Immature natural killer cell (primary cell): ENCODE results near the gene NONO. TPM values are rescaled to one million over a fixed set of nuclear protein-coding genes. Genes with fewer than 3 reads are reported as not detected.
"Not testable (repeated sequence)": the region's sequence is repeated elsewhere in the genome, so short reads cannot be mapped to it uniquely, and the experiment has no call there.

Experiments used
- DNase-seq, 3 donors: peaks; one replicate each; pipeline ENCODE4 v3.0.0; 2022; ENCODE audit warnings: mixed read lengths in 1 of 3
- H3K27ac Mint-ChIP-seq, 6 donors: one replicate each; pipeline ENCODE4 v1.8.0; 2020; ENCODE audit warnings: mixed read lengths in 6 of 6, mild to moderate bottlenecking in 5 of 6, inconsistent platforms in 4 of 6, moderate library complexity in 3 of 6
- H3K27me3 Mint-ChIP-seq, 3 donors: one replicate each; pipeline ENCODE4 v1.8.0; 2020 to 2021; ENCODE audit warnings: low read depth in 3 of 3, mild to moderate bottlenecking in 3 of 3, mixed read lengths in 3 of 3, moderate library complexity in 3 of 3, inconsistent platforms in 1 of 3
- H3K36me3 Mint-ChIP-seq, 3 donors: one replicate each; pipeline ENCODE4 v1.8.0; 2020; ENCODE audit warnings: mixed read lengths in 3 of 3, inconsistent platforms in 2 of 3, mild to moderate bottlenecking in 2 of 3
- H3K4me1 Mint-ChIP-seq, 2 donors: one replicate each; pipeline ENCODE4 v1.8.0; 2020; ENCODE audit warnings: inconsistent platforms in 2 of 2, mild to moderate bottlenecking in 2 of 2, mixed read lengths in 2 of 2, moderate library complexity in 1 of 2
- H3K4me3 Mint-ChIP-seq, 5 donors: one replicate each; pipeline ENCODE4 v1.8.0; 2020; ENCODE audit warnings: mild to moderate bottlenecking in 5 of 5, mixed read lengths in 5 of 5, inconsistent platforms in 3 of 5, moderate library complexity in 3 of 5
- H3K9me3 Mint-ChIP-seq, 6 donors: one replicate each; pipeline ENCODE4 v1.8.0; 2020; ENCODE audit warnings: mild to moderate bottlenecking in 6 of 6, mixed read lengths in 6 of 6, inconsistent platforms in 4 of 6, moderate library complexity in 3 of 6
- polyA plus RNA-seq, 3 donors: library from polyadenylated mRNA; unstranded; fragments of 300-500 nt; fragmentation: Illumina TruSeq; gene quantifications; one replicate each; pipeline ENCODE4 v1.2.3, GENCODE V29; 2021

Gene NONO
- polyA plus RNA-seq, 3 donors from 2014 or later, result 150 to 230 (median 188) TPM

DNA sequence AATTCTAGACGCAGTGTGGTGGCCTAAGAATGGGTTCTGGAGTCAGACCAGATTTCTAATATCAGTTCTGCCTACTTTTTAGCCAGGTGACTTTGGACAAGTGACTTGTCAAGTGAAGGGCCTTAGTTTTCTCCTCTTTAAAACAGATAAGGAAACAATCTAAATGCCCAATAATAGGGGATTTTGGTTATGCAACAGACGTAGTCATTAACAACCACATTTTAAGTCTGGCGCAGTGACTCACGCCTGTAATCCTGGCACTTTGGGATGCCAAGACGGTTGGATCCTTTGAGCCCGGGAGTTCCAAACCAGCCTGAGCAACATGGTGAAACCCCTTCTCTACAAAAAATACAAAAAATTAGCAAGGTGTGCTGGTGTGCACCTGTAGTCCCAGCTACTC, 27.4 kb upstream of the NONO start:
- peak overlapping the region in 3 of 5 donors; percentile 89 to 93 (median 91) for H3K4me3 Mint-ChIP-seq
- peaks cover 16 to 19% of the 10 kb centered on the region in 2 donors for H3K4me1 Mint-ChIP-seq
- peak overlapping the region in 5 of 6 donors; percentile 65 to 95 (median 92) for H3K27ac Mint-ChIP-seq
- H3K27me3 Mint-ChIP-seq, result peaks cover 6 to 16% (median 15%) of the 10 kb centered on the region in 3 donors
- H3K9me3 Mint-ChIP-seq, result no peaks in the 10 kb centered on the region
- no peak for DNase-seq
- no peaks in the 10 kb centered on the region for H3K36me3 Mint-ChIP-seq

DNA sequence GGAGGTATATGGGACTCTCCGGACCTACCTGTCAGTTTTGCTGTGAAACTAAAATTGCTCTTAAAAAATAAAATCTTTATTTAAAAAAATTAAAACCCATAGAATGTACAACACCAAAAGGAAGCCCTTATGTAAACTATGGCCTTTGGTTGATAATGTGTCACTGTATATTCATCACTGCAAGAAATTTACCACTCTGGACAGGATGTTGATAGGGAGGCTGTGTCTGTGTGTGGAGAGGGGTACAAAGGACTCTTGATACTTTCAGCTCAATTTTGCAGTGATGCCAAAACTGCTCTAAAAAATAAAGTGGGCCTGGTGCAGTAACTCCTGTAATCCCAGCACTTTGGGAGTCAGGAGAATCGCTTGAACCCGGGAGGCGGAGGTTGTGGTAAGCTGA, 26.6 kb upstream of the NONO start:
- Mint-ChIP-seq H3K9me3 (no peaks in the 10 kb centered on the region), H3K27ac (no peak overlapping the region), H3K36me3 (no peaks in the 10 kb centered on the region), H3K4me3 (no peak overlapping the region), H3K27me3 (peaks cover 6 to 16% (median 15%) of the 10 kb centered on the region in 3 donors), H3K4me1 (peaks cover 14 to 19% of the 10 kb centered on the region in 2 donors)
- no peak for DNase-seq

- H3K27ac Mint-ChIP-seq, H3K27me3 Mint-ChIP-seq, DNase-seq, H3K4me1 Mint-ChIP-seq, H3K4me3 Mint-ChIP-seq, H3K9me3 Mint-ChIP-seq: not testable (repeated sequence)
- H3K36me3 Mint-ChIP-seq, result peaks cover 0 to 10% (median 0%) of the 10 kb centered on the region in 3 donors
Observed at GRCh38 chrX:71268624-71269023, 14.8 kb upstream of the NONO start.

GRCh38 chrX:71269801-71270395, 13.5 kb upstream of the NONO start:
- peaks cover 0 to 1% (median 0%) of the 10 kb centered on the region in 6 donors for H3K9me3 Mint-ChIP-seq
- peaks cover 0 to 10% (median 0%) of the 10 kb centered on the region in 3 donors for H3K36me3 Mint-ChIP-seq
- H3K4me3 Mint-ChIP-seq, result no peak overlapping the region
- no peak overlapping the region for H3K27ac Mint-ChIP-seq
- H3K27me3 Mint-ChIP-seq, result no peaks in the 10 kb centered on the region
- no peak for DNase-seq
- H3K4me1 Mint-ChIP-seq, result no peaks in the 10 kb centered on the region

GRCh38 chrX:71272313-71272712, 11.1 kb upstream of the NONO start:
- not testable (repeated sequence) for DNase-seq, H3K36me3 Mint-ChIP-seq, H3K27me3 Mint-ChIP-seq, H3K4me3 Mint-ChIP-seq, H3K4me1 Mint-ChIP-seq, H3K9me3 Mint-ChIP-seq
- peak overlapping the region in 1 of 6 donors; percentile 78 for H3K27ac Mint-ChIP-seq

GRCh38 chrX:71281300-71281699, 2.1 kb upstream of the NONO start:
- peak overlapping the region in 1 of 5 donors; percentile 18 for H3K4me3 Mint-ChIP-seq
- not testable (repeated sequence) for H3K9me3 Mint-ChIP-seq, DNase-seq, H3K36me3 Mint-ChIP-seq, H3K27ac Mint-ChIP-seq
- peaks cover 7 to 20% (median 10%) of the 10 kb centered on the region in 3 donors for H3K27me3 Mint-ChIP-seq
- H3K4me1 Mint-ChIP-seq, result peaks cover 26 to 28% of the 10 kb centered on the region in 2 donors

DNA sequence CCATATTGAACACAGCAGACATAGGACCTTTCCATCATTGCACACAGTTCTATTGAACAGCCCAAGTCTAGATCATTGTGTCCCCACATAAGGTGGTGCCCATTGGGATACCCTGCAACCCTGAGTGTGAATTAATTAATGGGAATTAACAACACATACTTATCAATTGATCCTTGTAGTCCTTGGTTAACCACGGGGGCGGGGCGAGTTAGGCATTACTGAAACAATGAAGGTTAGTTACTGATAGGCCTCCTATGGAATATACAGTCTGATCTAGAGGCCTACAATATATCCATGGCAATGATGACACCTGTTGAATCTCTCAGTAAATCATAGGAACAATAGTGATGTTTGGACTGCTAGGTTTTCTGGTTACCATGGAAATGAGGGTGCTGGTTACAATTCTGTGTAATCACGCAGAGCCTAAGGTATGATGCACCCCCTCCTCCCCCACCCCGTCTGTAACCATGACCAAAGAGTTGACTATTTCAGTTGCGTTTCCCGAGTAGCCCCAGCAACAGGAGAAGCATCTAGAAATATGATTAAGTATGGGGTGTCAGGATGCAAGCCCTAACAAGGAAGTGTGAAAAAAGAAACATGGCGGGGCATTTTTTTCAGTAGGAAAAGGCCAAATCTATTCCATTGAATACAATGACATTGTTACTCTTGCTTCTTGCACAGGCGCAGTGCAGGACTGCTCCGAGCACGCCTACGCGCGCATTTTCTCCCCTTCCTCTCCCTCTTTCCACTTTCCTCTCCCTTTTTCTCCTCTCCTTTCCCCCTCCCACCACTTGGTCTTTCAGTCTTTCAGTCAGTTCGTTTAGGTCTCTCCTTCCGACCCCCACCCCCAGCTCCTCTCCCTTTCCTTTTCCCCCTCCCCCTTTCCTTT, 677 bp upstream of the NONO start:
- peak overlapping the region; percentile 97 to 98 (median 98) for H3K4me3 Mint-ChIP-seq
- H3K4me1 Mint-ChIP-seq, result peaks cover 31 to 36% of the 10 kb centered on the region in 2 donors
- no peaks in the 10 kb centered on the region for H3K9me3 Mint-ChIP-seq
- H3K27me3 Mint-ChIP-seq, result peaks cover 7 to 18% (median 10%) of the 10 kb centered on the region in 3 donors
- H3K27ac Mint-ChIP-seq, result peak overlapping the region; percentile 96 to 99 (median 98)
- DNase-seq, result no peak
- H3K36me3 Mint-ChIP-seq, result no peaks in the 10 kb centered on the region

DNA sequence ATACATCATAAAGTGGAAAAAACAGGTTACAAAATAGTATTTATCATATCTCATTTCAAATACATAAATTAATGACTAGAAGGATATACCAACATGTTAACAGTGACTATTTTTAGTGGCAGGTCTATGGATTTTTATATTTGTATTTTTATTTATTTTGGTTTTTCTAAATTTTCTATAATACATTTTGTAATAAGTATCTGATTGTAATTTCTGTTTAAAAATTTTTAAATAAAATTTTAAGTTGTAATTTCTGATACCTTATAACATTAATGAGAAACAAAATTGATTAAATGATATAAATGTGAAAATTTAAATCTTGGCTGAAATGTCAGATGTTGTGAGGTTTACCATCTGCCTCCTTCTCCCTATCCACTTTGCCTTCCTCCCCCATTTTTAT, 2.5 kb downstream of the NONO start:
- Mint-ChIP-seq H3K9me3 (no peaks in the 10 kb centered on the region), H3K27me3 (peaks cover 7 to 15% (median 10%) of the 10 kb centered on the region in 3 donors), H3K27ac (peak overlapping the region in 3 of 6 donors; percentile 21 to 76 (median 61))

GRCh38 chrX:71291381-71291780, 7.9 kb downstream of the NONO start:
- DNase-seq, result no peak
- Mint-ChIP-seq H3K36me3 (peaks cover 0 to 16% (median 16%) of the 10 kb centered on the region in 3 donors), H3K9me3 (no peaks in the 10 kb centered on the region), H3K4me3 (no peak overlapping the region), H3K27ac (peak overlapping the region in 1 of 6 donors; percentile 32), H3K27me3 (peaks cover 0 to 3% (median 0%) of the 10 kb centered on the region in 3 donors), H3K4me1 (peaks cover 13 to 22% of the 10 kb centered on the region in 2 donors)

More for the DNA sequence above, 2.5 kb downstream of the NONO start:
- peaks cover 39 to 44% of the 10 kb centered on the region in 2 donors for H3K4me1 Mint-ChIP-seq
- H3K4me3 Mint-ChIP-seq, result peak overlapping the region; percentile 33 to 98 (median 98)
- DNase-seq, result no peak
- peaks cover 0 to 2% (median 1%) of the 10 kb centered on the region in 3 donors for H3K36me3 Mint-ChIP-seq

GRCh38 chrX:71292669-71293365, 9.4 kb downstream of the NONO start:
- DNase-seq, result no peak
- H3K4me1 Mint-ChIP-seq, result peaks cover 8 to 15% of the 10 kb centered on the region in 2 donors
- peaks cover 0 to 25% (median 21%) of the 10 kb centered on the region in 3 donors for H3K36me3 Mint-ChIP-seq
- no peak overlapping the region for H3K4me3 Mint-ChIP-seq
- H3K27me3 Mint-ChIP-seq, result peaks cover 0 to 3% (median 2%) of the 10 kb centered on the region in 3 donors
- H3K9me3 Mint-ChIP-seq, result no peaks in the 10 kb centered on the region
- no peak overlapping the region for H3K27ac Mint-ChIP-seq

DNA sequence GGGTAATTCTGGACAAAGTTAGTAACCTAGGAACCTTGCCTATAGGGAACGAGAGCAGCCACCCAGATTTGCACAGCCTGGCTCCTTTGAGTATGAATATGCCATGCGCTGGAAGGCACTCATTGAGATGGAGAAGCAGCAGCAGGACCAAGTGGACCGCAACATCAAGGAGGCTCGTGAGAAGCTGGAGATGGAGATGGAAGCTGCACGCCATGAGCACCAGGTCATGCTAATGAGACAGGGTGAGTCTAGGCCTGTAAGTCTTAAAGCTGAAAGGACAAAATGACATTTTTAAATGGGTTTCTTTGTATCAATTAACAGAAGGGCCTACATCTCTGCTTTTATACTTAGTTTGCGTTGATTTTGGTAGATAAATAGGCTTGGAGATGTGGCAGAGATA, 13.4 kb downstream of the NONO start:
- DNase-seq, result no peak
- H3K36me3 Mint-ChIP-seq, result peaks cover 0 to 24% (median 18%) of the 10 kb centered on the region in 3 donors
- H3K27me3 Mint-ChIP-seq, result peaks cover 0 to 3% (median 2%) of the 10 kb centered on the region in 3 donors
- H3K4me1 Mint-ChIP-seq, result no peaks in the 10 kb centered on the region
- no peaks in the 10 kb centered on the region for H3K9me3 Mint-ChIP-seq
- no peak overlapping the region for H3K27ac Mint-ChIP-seq
- H3K4me3 Mint-ChIP-seq, result no peak overlapping the region

DNA sequence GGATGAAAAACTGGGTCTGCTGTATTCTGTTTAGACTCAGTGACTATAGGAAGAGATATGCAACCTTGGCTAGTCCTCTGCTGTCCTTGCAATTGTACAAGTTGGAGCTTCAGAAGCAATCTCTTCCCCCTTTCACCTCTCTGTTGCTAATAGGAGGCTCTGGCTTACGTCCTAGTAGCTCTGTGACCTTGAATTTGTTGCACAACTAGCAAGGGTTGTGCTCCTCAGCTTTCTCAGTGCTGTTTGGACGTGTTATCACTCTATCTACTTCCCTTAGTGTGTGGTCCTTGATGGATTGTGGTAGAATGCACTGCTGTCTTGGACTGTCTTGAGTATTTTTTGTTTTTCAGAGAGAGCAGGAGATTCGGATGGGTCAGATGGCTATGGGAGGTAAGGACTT, 14.7 kb downstream of the NONO start:
- H3K27ac Mint-ChIP-seq, result peak overlapping the region in 1 of 6 donors; percentile 0
- no peak overlapping the region for H3K4me3 Mint-ChIP-seq
- H3K27me3 Mint-ChIP-seq, result peaks cover 0 to 3% (median 2%) of the 10 kb centered on the region in 3 donors
- no peaks in the 10 kb centered on the region for H3K4me1 Mint-ChIP-seq
- no peak for DNase-seq
- no peaks in the 10 kb centered on the region for H3K9me3 Mint-ChIP-seq
- H3K36me3 Mint-ChIP-seq, result peaks cover 0 to 24% (median 15%) of the 10 kb centered on the region in 3 donors

- not testable (repeated sequence) for H3K4me1 Mint-ChIP-seq, H3K9me3 Mint-ChIP-seq, H3K4me3 Mint-ChIP-seq, DNase-seq, H3K27ac Mint-ChIP-seq, H3K27me3 Mint-ChIP-seq
- H3K36me3 Mint-ChIP-seq, result peaks cover under 1 to 19% (median 10%) of the 10 kb centered on the region in 3 donors
Observed at GRCh38 chrX:71300064-71300463, 16.6 kb downstream of the NONO start.
